ENCODE results near the gene CCDC34.

The CCDC34 gene

GRCh38 chr11:27401833-27402316, 38.9 kb upstream of the CCDC34 start:
- no peak overlapping the region for H3K4me3 ChIP-seq (ENCODE audit: insufficient read depth in 1 of 2, low read depth in 1 of 2, low read length in 2 of 2)
- H3K23ac ChIP-seq (ENCODE audit: low read length in 2 of 2), result no peak overlapping the region
- no peak overlapping the region for H3K14ac ChIP-seq (ENCODE audit: low read length in 2 of 2)
- H3K4me2 ChIP-seq (ENCODE audit: low read length, poor library complexity, severe bottlenecking), result no peak overlapping the region
- no peak overlapping the region for H2BK12ac ChIP-seq (ENCODE audit: low read length in 2 of 2)
- H3K18ac ChIP-seq (ENCODE audit: low read depth in 1 of 2, low read length in 2 of 2), result no peak overlapping the region
- 89% methylated on average over 2 of the region's 5 CpGs for WGBS
- peaks cover 0 to 10% of the 10 kb centered on the region in 2 experiments for H3K36me3 ChIP-seq (ENCODE audit: control insufficient read depth in 1 of 2, insufficient read depth in 2 of 2, low read depth in 1 of 2, low read length in 2 of 2)
- H3K9ac ChIP-seq (ENCODE audit: low read length), result no peak overlapping the region
- H3K4me1 ChIP-seq (ENCODE audit: control insufficient read depth, insufficient read depth, low read depth, low read length), result no peaks in the 10 kb centered on the region
- no peak overlapping the region for H3K27ac ChIP-seq (ENCODE audit: low read length, poor library complexity, severe bottlenecking)
- H2AFZ ChIP-seq (ENCODE audit: low read depth, low read length), result no peak overlapping the region
- H3K9me3 ChIP-seq (ENCODE audit: control insufficient read depth, low read length), result no peaks in the 10 kb centered on the region
- H2BK5ac ChIP-seq (ENCODE audit: low read depth, low read length, poor library complexity, severe bottlenecking), result no peak overlapping the region
- no peak overlapping the region for H2BK120ac ChIP-seq (ENCODE audit: low read depth, low read length)
- no peak overlapping the region for H2BK15ac ChIP-seq (ENCODE audit: low read depth, poor library complexity, severe bottlenecking)
- H3K27me3 ChIP-seq (ENCODE audit: control insufficient read depth in 1 of 2, insufficient read depth in 1 of 2, low read length in 2 of 2), result no peaks in the 10 kb centered on the region
- no peak overlapping the region for H3K4ac ChIP-seq (ENCODE audit: low read depth in 1 of 2, low read length in 2 of 2)
- H3K79me1 ChIP-seq (replicated peaks; ENCODE audit: low read length, poor library complexity, severe bottlenecking), result peaks cover 21% of the 10 kb centered on the region
- no peak overlapping the region for H2AK5ac ChIP-seq (ENCODE audit: low read length, severe bottlenecking)
- no peak for DNase-seq
- no peak overlapping the region for H4K91ac ChIP-seq (ENCODE audit: low read length)
- no peak overlapping the region for H4K8ac ChIP-seq (ENCODE audit: low read length)

GRCh38 chr11:27401280-27401832, 38.3 kb upstream of the CCDC34 start:
- Histone ChIP-seq H3K27me3 (ENCODE audit: control insufficient read depth in 1 of 2, insufficient read depth in 1 of 2, low read length in 2 of 2) (no peaks in the 10 kb centered on the region), H3K9me3 (ENCODE audit: control insufficient read depth, low read length) (no peaks in the 10 kb centered on the region), H3K79me1 (replicated peaks; ENCODE audit: low read length, poor library complexity, severe bottlenecking) (peaks cover 21% of the 10 kb centered on the region), H3K4me2 (ENCODE audit: low read length, poor library complexity, severe bottlenecking) (no peak overlapping the region), H3K18ac (ENCODE audit: low read depth in 1 of 2, low read length in 2 of 2) (no peak overlapping the region), H3K4me3 (ENCODE audit: insufficient read depth in 1 of 2, low read depth in 1 of 2, low read length in 2 of 2) (no peak overlapping the region), H4K8ac (ENCODE audit: low read length) (no peak overlapping the region), H2BK12ac (ENCODE audit: low read length in 2 of 2) (no peak overlapping the region), H2AK5ac (ENCODE audit: low read length, severe bottlenecking) (no peak overlapping the region), H3K23ac (ENCODE audit: low read length in 2 of 2) (no peak overlapping the region), H2AFZ (ENCODE audit: low read depth, low read length) (no peak overlapping the region), H3K14ac (ENCODE audit: low read length in 2 of 2) (no peak overlapping the region), H2BK120ac (ENCODE audit: low read depth, low read length) (no peak overlapping the region), H3K4me1 (ENCODE audit: control insufficient read depth, insufficient read depth, low read depth, low read length) (peaks cover 1% of the 10 kb centered on the region), H3K4ac (ENCODE audit: low read depth in 1 of 2, low read length in 2 of 2) (no peak overlapping the region), H3K36me3 (ENCODE audit: control insufficient read depth in 1 of 2, insufficient read depth in 2 of 2, low read depth in 1 of 2, low read length in 2 of 2) (peaks cover 0 to 10% of the 10 kb centered on the region in 2 experiments), H3K27ac (ENCODE audit: low read length, poor library complexity, severe bottlenecking) (no peak overlapping the region), H2BK5ac (ENCODE audit: low read depth, low read length, poor library complexity, severe bottlenecking) (no peak overlapping the region), H3K9ac (ENCODE audit: low read length) (no peak overlapping the region), H4K91ac (ENCODE audit: low read length) (no peak overlapping the region), H2BK15ac (ENCODE audit: low read depth, poor library complexity, severe bottlenecking) (no peak overlapping the region)
- WGBS, result 91% methylated on average over 4 of the region's 5 CpGs
- no peak for DNase-seq

GRCh38 chr11:27398400-27398770, 35.4 kb upstream of the CCDC34 start:
- Histone ChIP-seq H2AFZ (ENCODE audit: low read depth, low read length) (no peak overlapping the region), H3K4me3 (ENCODE audit: insufficient read depth in 1 of 2, low read depth in 1 of 2, low read length in 2 of 2) (no peak overlapping the region)
- 96% methylated on average over 3 of the region's 3 CpGs for WGBS

GRCh38 chr11:27397624-27398399, 34.8 kb upstream of the CCDC34 start:
- Histone ChIP-seq H3K9ac (ENCODE audit: low read length) (no peak overlapping the region), H2BK12ac (ENCODE audit: low read length in 2 of 2) (no peak overlapping the region), H2BK120ac (ENCODE audit: low read depth, low read length) (no peak overlapping the region), H3K4me3 (ENCODE audit: insufficient read depth in 1 of 2, low read depth in 1 of 2, low read length in 2 of 2) (no peak overlapping the region), H3K4ac (ENCODE audit: low read depth in 1 of 2, low read length in 2 of 2) (no peak overlapping the region), H3K23ac (ENCODE audit: low read length in 2 of 2) (no peak overlapping the region), H3K18ac (ENCODE audit: low read depth in 1 of 2, low read length in 2 of 2) (no peak overlapping the region), H3K4me2 (ENCODE audit: low read length, poor library complexity, severe bottlenecking) (no peak overlapping the region), H3K4me1 (ENCODE audit: control insufficient read depth, insufficient read depth, low read depth, low read length) (peaks cover 6% of the 10 kb centered on the region), H4K91ac (ENCODE audit: low read length) (no peak overlapping the region), H2AK5ac (ENCODE audit: low read length, severe bottlenecking) (no peak overlapping the region), H3K36me3 (ENCODE audit: control insufficient read depth in 1 of 2, insufficient read depth in 2 of 2, low read depth in 1 of 2, low read length in 2 of 2) (peaks cover 0 to 7% of the 10 kb centered on the region in 2 experiments), H2BK15ac (ENCODE audit: low read depth, poor library complexity, severe bottlenecking) (no peak overlapping the region), H3K27me3 (ENCODE audit: control insufficient read depth in 1 of 2, insufficient read depth in 1 of 2, low read length in 2 of 2) (no peaks in the 10 kb centered on the region), H2AFZ (ENCODE audit: low read depth, low read length) (no peak overlapping the region), H3K79me1 (replicated peaks; ENCODE audit: low read length, poor library complexity, severe bottlenecking) (peaks cover 10% of the 10 kb centered on the region), H4K8ac (ENCODE audit: low read length) (no peak overlapping the region), H3K9me3 (ENCODE audit: control insufficient read depth, low read length) (no peaks in the 10 kb centered on the region), H3K27ac (ENCODE audit: low read length, poor library complexity, severe bottlenecking) (no peak overlapping the region), H2BK5ac (ENCODE audit: low read depth, low read length, poor library complexity, severe bottlenecking) (no peak overlapping the region), H3K14ac (ENCODE audit: low read length in 2 of 2) (no peak overlapping the region)
- WGBS, result 96% methylated on average over 9 of the region's 9 CpGs
- no peak for DNase-seq

More at GRCh38 chr11:27398400-27398770, 35.4 kb upstream of the CCDC34 start:
- H3K79me1 ChIP-seq (replicated peaks; ENCODE audit: low read length, poor library complexity, severe bottlenecking), result peaks cover 13% of the 10 kb centered on the region
- no peak for DNase-seq
- no peak overlapping the region for H3K4ac ChIP-seq (ENCODE audit: low read depth in 1 of 2, low read length in 2 of 2)
- H3K27ac ChIP-seq (ENCODE audit: low read length, poor library complexity, severe bottlenecking), result no peak overlapping the region
- H2BK15ac ChIP-seq (ENCODE audit: low read depth, poor library complexity, severe bottlenecking), result no peak overlapping the region
- H3K23ac ChIP-seq (ENCODE audit: low read length in 2 of 2), result no peak overlapping the region
- no peaks in the 10 kb centered on the region for H3K27me3 ChIP-seq (ENCODE audit: control insufficient read depth in 1 of 2, insufficient read depth in 1 of 2, low read length in 2 of 2)
- H3K9ac ChIP-seq (ENCODE audit: low read length), result no peak overlapping the region
- H3K36me3 ChIP-seq (ENCODE audit: control insufficient read depth in 1 of 2, insufficient read depth in 2 of 2, low read depth in 1 of 2, low read length in 2 of 2), result peaks cover 0 to 10% of the 10 kb centered on the region in 2 experiments
- no peak overlapping the region for H3K4me2 ChIP-seq (ENCODE audit: low read length, poor library complexity, severe bottlenecking)
- H2BK12ac ChIP-seq (ENCODE audit: low read length in 2 of 2), result no peak overlapping the region
- no peak overlapping the region for H3K18ac ChIP-seq (ENCODE audit: low read depth in 1 of 2, low read length in 2 of 2)
- H2BK5ac ChIP-seq (ENCODE audit: low read depth, low read length, poor library complexity, severe bottlenecking), result no peak overlapping the region
- no peaks in the 10 kb centered on the region for H3K9me3 ChIP-seq (ENCODE audit: control insufficient read depth, low read length)
- no peak overlapping the region for H3K14ac ChIP-seq (ENCODE audit: low read length in 2 of 2)
- no peak overlapping the region for H2AK5ac ChIP-seq (ENCODE audit: low read length, severe bottlenecking)
- H2BK120ac ChIP-seq (ENCODE audit: low read depth, low read length), result no peak overlapping the region
- H4K91ac ChIP-seq (ENCODE audit: low read length), result no peak overlapping the region
- peaks cover 6% of the 10 kb centered on the region for H3K4me1 ChIP-seq (ENCODE audit: control insufficient read depth, insufficient read depth, low read depth, low read length)
- H4K8ac ChIP-seq (ENCODE audit: low read length), result no peak overlapping the region
